OCI-LY3 (cell line): ENCODE data around the gene WFS1.

Experiments used
- H2AFZ ChIP-seq: fragments of 200-600, 300-600 bp; shearing (Covaris generic); 2 replicates; pipeline ENCODE4 v1.6.0; 2014; ENCODE audit warnings: antibody characterized with exemption, low read depth, low read length
- H3K27ac ChIP-seq: fragments of 200-600, 300-600 bp; sonication (generic); 2 replicates; pipeline ENCODE4 v1.5.1; 2014; ENCODE audit warnings: mild to moderate bottlenecking, low read length, moderate library complexity, mixed read lengths
- H3K27me3 ChIP-seq: fragments of 200-600, 300-600 bp; sonication (generic); 2 replicates; pipeline ENCODE4 v1.6.1; 2014; ENCODE audit warnings: low read depth, low read length, mixed read lengths
- H3K36me3 ChIP-seq: fragments of 200-600, 300-600 bp; sonication (generic); replicated peaks from 2 replicates; pipeline ENCODE3; 2014; ENCODE audit warnings: low read depth, low read length, mixed read lengths
- H3K4me1 ChIP-seq: fragments of 300-600, 200-600 bp; sonication (generic); 2 replicates; pipeline ENCODE4 v1.6.1; 2014; ENCODE audit warnings: low read length, mixed read lengths
- H3K4me2 ChIP-seq: fragments of 200-600, 300-600 bp; sonication (generic); 2 replicates; pipeline ENCODE4 v1.6.1; 2014; ENCODE audit warnings: low read length, mixed read lengths
- H3K4me3 ChIP-seq: fragments of 300-600, 200-600 bp; sonication (generic); 2 replicates; pipeline ENCODE4 v1.5.1; 2014; ENCODE audit warnings: antibody characterized with exemption, mild to moderate bottlenecking, low read length, moderate library complexity
- H3K79me2 ChIP-seq: fragments of 300-600, 200-600 bp; shearing (Covaris generic); 2 replicates; pipeline ENCODE4 v1.6.1; 2014; ENCODE audit warnings: mild to moderate bottlenecking, low read length, mixed read lengths
- H3K9ac ChIP-seq: fragments of 300-600, 200-600 bp; shearing (Covaris generic); 2 replicates; pipeline ENCODE4 v1.6.0; 2014; ENCODE audit warnings: mild to moderate bottlenecking, low read length, moderate library complexity
- H3K9me3 ChIP-seq: fragments of 200-600, 300-600 bp; shearing (Covaris generic); 2 replicates; pipeline ENCODE4 v1.6.1; 2014; ENCODE audit warnings: low read length, mixed read lengths; ENCODE audit not compliant: insufficient read depth
- H4K20me1 ChIP-seq: fragments of 200-600, 300-600 bp; sonication (generic); 2 replicates; pipeline ENCODE4 v1.6.1; 2016; ENCODE audit warnings: low read length, mixed read lengths; ENCODE audit not compliant: insufficient read depth
- EZH2phosphoT487 ChIP-seq: fragments of 200-600 bp; shearing (Covaris generic); IDR thresholded peaks from 2 replicates; pipeline ENCODE4 v1.6.1; 2018; ENCODE audit warnings: antibody characterized with exemption, mixed run types, low read depth
- TF ChIP-seq, protein P1 (sequence below): fragments of 200-600, 300-600 bp; sonication (generic); IDR thresholded peaks from 2 replicates; pipeline ENCODE4 v1.5.1; 2014; ENCODE audit warnings: antibody characterized with exemption, low read length, low read depth

Gene WFS1

DNA sequence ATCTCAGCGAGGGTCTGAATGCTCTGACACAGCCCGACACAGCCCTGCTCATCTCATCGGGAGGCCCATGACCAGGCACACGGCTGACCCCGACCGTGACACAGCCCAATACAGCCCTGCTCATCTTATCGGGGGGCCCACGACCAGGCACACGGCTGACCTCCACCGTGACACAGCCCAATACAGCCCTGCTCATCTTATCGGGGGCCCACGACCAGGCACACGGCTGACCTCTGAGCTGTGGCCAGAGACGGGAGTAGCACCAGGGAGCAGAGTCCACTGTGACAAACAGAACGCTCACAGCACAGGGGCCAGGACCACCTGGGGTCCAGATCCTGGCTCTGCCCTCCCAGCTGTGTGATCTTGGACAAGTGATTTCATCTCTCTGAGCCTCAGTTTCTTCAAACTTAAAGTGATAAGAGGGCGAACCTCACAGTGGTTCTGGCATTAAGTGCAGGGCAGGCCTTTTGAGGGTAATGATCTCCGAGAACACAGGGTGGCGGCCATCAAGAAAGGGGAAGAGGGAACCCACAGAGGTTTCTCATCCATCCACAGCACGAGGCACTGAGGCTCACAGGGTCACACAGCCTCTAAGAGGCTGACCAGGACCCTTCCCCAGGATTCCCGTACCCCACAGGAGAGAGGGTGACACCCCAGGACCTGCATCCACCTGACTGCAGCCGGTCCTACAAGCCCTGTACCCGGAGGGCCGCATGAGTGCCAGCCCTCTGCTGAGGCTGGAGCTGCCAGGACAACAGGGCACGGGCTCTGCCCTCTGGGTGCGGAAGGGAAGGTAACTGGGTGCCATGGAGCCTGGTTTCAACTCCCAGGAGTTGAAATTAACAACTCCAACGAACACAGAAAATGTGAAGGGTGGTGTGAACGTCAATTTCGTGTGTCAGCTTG lies 60.1 kb downstream of the WFS1 start:
- H3K27ac ChIP-seq = no peak overlapping the region
- H3K27me3 ChIP-seq = peaks cover 2% of the 10 kb centered on the region
- H3K9ac ChIP-seq = no peak overlapping the region
- H3K4me2 ChIP-seq = no peak overlapping the region
- H2AFZ ChIP-seq = no peak overlapping the region
- H3K4me1 ChIP-seq = no peaks in the 10 kb centered on the region
- no peaks in the 10 kb centered on the region for H3K79me2 ChIP-seq
- no peaks in the 10 kb centered on the region for H3K9me3 ChIP-seq
- TF ChIP-seq, protein P1, sequence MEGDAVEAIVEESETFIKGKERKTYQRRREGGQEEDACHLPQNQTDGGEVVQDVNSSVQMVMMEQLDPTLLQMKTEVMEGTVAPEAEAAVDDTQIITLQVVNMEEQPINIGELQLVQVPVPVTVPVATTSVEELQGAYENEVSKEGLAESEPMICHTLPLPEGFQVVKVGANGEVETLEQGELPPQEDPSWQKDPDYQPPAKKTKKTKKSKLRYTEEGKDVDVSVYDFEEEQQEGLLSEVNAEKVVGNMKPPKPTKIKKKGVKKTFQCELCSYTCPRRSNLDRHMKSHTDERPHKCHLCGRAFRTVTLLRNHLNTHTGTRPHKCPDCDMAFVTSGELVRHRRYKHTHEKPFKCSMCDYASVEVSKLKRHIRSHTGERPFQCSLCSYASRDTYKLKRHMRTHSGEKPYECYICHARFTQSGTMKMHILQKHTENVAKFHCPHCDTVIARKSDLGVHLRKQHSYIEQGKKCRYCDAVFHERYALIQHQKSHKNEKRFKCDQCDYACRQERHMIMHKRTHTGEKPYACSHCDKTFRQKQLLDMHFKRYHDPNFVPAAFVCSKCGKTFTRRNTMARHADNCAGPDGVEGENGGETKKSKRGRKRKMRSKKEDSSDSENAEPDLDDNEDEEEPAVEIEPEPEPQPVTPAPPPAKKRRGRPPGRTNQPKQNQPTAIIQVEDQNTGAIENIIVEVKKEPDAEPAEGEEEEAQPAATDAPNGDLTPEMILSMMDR = no peak
- TF ChIP-seq EZH2phosphoT487 = no peak
- no peaks in the 10 kb centered on the region for H3K36me3 ChIP-seq
- no peak overlapping the region for H3K4me3 ChIP-seq
- no peaks in the 10 kb centered on the region for H4K20me1 ChIP-seq

DNA sequence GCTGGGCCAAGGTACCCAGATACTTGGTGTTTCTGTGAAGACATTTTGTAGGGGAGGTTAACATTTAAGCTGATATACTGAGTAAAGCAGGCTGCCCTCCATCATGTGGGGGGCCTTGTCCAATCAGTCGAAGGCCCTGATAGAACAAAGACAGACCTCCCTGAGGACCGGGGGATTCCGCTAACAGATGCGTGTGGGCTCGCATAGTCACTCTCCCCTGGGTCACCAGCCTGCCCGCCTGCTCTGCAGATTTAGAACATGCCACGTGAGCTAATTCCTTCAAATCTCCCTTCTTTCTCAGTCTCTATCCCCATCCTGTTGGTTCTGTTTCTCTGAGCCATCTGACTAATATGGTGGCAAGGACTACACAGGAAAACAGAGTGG lies 60.7 kb downstream of the WFS1 start:
- no peaks in the 10 kb centered on the region for H3K79me2 ChIP-seq
- no peak overlapping the region for H3K27ac ChIP-seq
- no peak overlapping the region for H3K4me3 ChIP-seq
- no peak overlapping the region for H3K4me2 ChIP-seq
- no peaks in the 10 kb centered on the region for H3K36me3 ChIP-seq
- H3K9ac ChIP-seq = no peak overlapping the region
- H3K27me3 ChIP-seq = peaks cover 2% of the 10 kb centered on the region
- TF ChIP-seq EZH2phosphoT487 = no peak
- TF ChIP-seq, protein P1 = no peak
- no peaks in the 10 kb centered on the region for H3K4me1 ChIP-seq
- no peaks in the 10 kb centered on the region for H4K20me1 ChIP-seq
- no peak overlapping the region for H2AFZ ChIP-seq
- no peaks in the 10 kb centered on the region for H3K9me3 ChIP-seq

DNA sequence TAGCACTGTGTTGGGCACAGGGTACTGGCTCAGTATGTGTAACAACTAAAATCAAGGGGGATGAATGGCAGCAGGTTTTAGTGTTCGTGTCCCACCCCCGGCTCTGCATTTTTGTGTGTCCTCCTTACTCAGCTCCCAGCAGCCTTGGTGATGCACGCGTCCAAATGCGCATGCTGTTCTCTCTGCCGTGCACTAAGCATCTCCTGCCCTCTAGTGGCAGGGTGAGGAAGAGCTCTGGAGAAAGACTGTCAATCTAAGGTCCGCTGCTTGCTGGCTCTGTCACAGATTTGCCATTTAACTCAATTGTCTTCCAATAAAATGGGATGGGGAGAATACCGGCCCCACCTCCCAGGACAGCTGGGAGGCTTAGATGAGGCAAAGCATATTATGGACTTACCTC lies 61.4 kb downstream of the WFS1 start:
- no peak overlapping the region for H3K4me2 ChIP-seq
- no peaks in the 10 kb centered on the region for H3K79me2 ChIP-seq
- H3K27me3 ChIP-seq = peaks cover 2% of the 10 kb centered on the region
- no peak overlapping the region for H3K9ac ChIP-seq
- H3K36me3 ChIP-seq = no peaks in the 10 kb centered on the region
- no peak overlapping the region for H2AFZ ChIP-seq
- H3K4me3 ChIP-seq = no peak overlapping the region
- H3K9me3 ChIP-seq = no peaks in the 10 kb centered on the region
- H4K20me1 ChIP-seq = no peaks in the 10 kb centered on the region
- H3K27ac ChIP-seq = no peak overlapping the region
- no peaks in the 10 kb centered on the region for H3K4me1 ChIP-seq
- no peak for TF ChIP-seq EZH2phosphoT487
- TF ChIP-seq, protein P1 = peak; percentile 81

DNA sequence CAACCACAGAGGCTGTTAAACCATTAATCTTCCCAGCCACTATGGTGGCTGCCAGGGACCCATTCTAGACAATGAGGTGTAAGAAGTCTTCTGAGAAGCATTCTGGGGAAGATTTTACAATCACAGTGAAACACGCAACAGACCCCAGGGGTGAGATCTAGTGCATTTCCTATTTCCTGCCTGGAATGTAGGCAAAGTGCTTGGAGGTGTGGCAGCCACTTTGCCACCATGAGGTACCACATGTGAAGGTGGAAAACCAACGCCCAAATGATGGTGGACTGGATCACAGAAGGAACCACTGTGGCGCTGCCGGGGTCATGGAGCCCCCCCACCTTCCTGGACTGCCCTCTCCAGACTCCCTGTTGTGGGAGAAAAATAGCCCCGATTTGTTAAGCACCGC lies 61.8 kb downstream of the WFS1 start:
- no peaks in the 10 kb centered on the region for H4K20me1 ChIP-seq
- no peak overlapping the region for H3K4me2 ChIP-seq
- H3K27ac ChIP-seq = no peak overlapping the region
- H3K4me1 ChIP-seq = no peaks in the 10 kb centered on the region
- no peaks in the 10 kb centered on the region for H3K9me3 ChIP-seq
- H3K4me3 ChIP-seq = no peak overlapping the region
- no peaks in the 10 kb centered on the region for H3K36me3 ChIP-seq
- H3K79me2 ChIP-seq = no peaks in the 10 kb centered on the region
- H3K27me3 ChIP-seq = peaks cover 2% of the 10 kb centered on the region
- TF ChIP-seq EZH2phosphoT487 = no peak
- TF ChIP-seq, protein P1 = no peak
- H3K9ac ChIP-seq = no peak overlapping the region
- H2AFZ ChIP-seq = no peak overlapping the region
